ENCODE results near the gene CCDC14. TPM values are rescaled to one million over a fixed set of nuclear protein-coding genes. Genes with fewer than 3 reads are reported as not detected.

CCDC14 gene
- polyA plus RNA-seq, 1 donor from 2014 or later: 13.9 TPM

Other genes starting within 250 kb of the CCDC14 start
- 24.3 TPM for gene MYLK, start 76.9 kb downstream of the CCDC14 start, polyA plus RNA-seq (ENCODE audit: insufficient read depth, low read depth, low replicate concordance)
- not detected for gene ROPN1, start 30.9 kb upstream of the CCDC14 start, polyA plus RNA-seq (ENCODE audit: insufficient read depth, low read depth, low replicate concordance)
- gene KALRN, start 72.1 kb upstream of the CCDC14 start, polyA plus RNA-seq (ENCODE audit: insufficient read depth, low read depth, low replicate concordance): 25.6 TPM